IPS DF 19.7 (cell line): ENCODE results near the gene GDNF.
"Not testable (repeated sequence)": the region's sequence is repeated elsewhere in the genome, so short reads cannot be mapped to it uniquely, and the experiment has no call there.

Experiments used
- DNase-seq: peaks from one replicate; pipeline ENCODE4 v3.0.0-alpha.2; 2013; ENCODE audit warnings: low read depth, low spot score

GDNF gene

DNA sequence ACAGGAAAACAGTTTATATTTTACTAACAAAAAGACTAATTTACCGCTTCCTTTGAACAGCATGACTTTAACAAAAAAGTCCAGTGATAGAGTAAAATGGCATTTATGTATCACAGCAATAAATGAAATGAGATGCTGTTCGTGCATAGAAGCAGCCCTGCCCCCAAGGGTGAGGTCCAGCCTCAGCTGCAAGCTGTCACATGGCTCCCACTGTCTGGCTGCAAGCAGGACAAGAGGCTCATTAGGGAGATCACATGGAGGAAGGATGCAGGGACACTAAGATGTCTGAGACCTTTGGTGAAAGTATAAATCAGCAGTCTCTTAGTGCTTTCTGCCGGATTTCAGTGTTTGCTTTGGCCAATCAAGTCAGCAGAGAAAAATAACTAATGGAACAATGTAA is 23.0 kb downstream of the GDNF start:
- DNase-seq: no peak

- DNase-seq: no peak
Measured at GRCh38 chr5:37816331-37816730, 23.5 kb downstream of the GDNF start.

GRCh38 chr5:37815913-37816312 is 23.9 kb downstream of the GDNF start:
- DNase-seq: no peak

DNA sequence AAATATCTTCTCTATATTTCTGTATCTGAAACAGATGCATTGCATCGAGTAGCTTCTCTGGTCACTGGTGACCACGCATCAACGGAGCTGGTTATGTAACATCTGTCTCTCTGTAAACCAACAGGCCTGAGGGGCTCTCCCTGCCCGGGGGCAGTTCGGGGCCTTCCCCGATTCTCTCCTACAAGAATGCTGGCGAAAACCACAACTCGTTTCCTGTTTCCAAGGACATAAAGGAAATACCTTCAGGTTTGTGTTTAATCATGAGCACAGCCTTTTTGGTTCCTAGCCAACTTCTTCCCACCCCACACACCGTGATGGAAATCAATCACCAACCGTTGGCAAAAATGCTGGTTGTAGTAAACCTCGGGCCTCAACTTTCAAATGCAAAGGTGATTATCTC is 25.1 kb downstream of the GDNF start:
- DNase-seq: no peak

DNA sequence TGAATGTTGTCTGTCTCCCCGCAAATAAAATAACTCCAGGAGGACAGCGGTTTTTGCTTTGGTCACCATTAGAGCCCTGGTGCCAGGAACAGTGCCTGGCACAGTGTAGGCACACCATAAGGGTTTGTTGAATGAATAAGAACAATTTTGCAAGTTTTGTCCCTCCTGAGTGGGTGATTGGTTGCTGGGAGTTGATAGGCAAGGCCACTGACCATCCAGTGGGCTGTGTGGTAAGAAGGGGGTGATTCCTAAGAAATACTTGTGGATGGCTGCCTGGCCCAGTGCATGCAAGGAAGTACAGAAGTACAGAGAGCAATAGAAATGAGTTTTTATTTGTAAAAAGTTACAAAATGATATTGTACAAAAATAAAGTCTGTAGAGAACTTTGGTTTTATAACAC is 27.5 kb downstream of the GDNF start:
- no peak for DNase-seq

- DNase-seq: no peak
Measured at GRCh38 chr5:37811866-37812265, 28.0 kb downstream of the GDNF start.

GRCh38 chr5:37810311-37810710 is 29.5 kb downstream of the GDNF start:
- DNase-seq: no peak

DNA sequence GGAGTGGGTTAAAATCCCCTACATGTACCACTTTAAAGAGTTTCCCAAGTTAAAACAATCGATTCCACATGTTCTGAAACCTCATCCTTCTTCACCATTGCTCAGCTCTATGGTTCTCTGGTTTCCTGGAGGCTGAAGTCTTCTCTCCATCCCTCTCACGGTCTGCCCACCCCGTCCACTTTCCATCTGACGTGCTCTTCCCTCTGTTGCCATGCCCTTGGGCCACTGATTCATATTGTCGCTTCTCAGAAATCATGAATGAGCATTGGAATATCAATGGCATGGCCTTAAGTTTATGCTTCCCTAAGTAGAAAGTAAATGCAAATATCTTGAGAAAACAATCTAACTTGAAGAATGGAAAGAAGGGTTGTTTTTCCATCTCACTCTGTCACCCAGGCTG is 30.9 kb downstream of the GDNF start:
- DNase-seq: no peak

DNA sequence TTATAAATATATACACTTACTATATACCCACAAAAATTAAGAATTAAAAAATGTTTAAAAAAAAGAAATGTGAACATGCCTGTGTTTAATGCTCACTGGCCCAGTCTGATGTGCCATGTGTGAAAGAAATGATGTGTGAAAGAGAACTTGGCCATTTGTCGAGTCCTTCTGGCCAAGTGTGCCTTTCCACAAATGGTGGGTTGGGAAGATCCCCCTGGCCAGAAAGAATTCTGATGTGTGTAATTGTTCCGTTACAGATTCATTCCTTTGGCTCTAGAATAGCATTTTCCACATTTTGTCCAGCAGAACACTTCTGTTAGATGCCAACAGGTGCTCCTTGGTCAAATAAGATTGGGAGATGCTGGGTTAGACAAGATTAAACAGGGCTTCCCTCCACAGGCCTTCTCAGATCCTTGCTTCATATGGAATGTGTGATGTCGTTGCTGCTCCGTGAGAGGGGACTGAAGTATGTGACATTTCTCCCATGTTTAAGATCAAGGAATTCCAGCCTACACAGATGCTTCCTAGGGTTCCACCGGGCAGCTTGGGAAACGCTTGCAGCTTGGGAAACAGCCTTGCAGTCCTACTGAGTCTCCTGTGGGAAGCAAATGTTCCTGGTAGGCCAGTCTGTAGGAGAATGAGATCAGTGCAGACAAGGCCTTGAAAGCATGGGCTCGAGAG is 32.1 kb downstream of the GDNF start:
- no peak for DNase-seq

DNA sequence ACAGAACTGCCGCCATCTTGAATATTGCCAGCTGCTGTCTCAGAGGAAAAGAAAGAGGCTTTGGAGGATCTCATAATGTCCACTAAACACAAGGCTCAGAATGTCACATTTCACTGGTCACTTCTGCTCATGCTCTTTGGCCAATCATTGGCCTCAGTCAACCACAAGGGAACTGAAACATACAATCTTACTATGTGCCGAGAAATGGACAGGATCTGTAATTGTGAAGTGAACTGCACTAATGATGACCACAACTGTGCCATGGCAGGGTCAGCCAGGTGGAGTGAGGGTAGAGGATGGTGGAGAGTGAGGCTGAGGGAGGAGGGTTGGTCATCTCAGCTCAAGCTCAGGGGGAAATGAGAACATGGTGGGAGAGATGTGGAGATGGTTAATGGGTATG is 32.8 kb downstream of the GDNF start:
- DNase-seq: no peak

DNA sequence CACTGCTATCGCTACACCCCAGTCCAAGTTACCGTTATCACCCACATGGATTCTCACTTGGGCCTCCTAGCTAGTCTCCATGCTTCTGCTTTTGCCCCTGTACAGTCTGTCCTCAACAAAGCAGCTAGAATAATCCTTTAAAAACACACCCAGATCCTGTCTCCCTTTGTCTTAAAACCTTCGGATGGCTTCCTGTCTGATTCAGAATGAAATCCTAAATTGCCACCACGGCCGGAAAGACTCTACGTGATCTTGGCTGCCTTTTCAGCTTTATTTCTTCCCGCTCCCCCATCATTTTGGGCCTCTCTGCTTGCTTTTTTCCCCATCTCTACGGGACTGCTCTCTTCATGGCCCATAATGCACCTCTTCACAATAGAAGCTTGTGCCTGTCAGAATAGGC is 33.4 kb downstream of the GDNF start:
- DNase-seq: no peak

DNA sequence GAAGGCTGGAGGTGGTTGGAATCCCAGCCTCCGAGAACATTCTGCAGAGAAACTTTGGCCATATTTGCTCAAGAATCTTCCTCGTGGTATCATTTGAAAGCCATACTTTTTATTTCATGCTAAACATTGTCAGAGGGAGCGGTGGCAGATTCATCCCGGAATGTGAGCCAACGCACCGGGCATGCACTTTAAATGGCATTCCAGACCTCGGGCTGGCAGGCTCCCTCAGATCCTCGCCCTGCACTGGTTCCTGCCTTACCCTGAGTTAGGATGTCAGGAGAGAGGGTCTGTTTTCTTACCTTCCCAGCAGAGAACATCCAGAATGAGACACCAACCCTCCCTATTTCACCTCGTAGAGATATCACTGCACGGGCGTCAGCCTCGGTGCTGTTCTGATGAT is 33.8 kb downstream of the GDNF start:
- no peak for DNase-seq

- no peak for DNase-seq
Measured at GRCh38 chr5:37804401-37804800, 35.4 kb downstream of the GDNF start.

DNA sequence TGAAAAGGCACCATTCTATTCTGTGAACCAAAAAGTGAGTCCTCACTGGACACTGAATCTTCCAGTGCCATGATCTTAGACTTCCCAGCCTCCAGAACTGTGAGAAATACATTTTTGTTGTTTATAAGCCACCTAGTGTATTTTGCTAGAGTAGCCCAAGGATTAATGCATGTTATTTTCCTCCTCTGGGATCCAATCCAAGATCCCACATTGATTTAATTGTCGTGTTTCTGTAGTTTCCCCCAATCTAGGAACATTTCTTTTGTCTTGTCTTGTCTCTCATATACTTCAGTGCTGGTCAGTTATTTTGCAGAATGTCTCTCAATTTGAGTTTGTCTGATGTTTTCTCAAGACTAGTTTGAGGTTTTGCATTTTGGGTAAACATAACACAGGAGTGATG is 36.4 kb downstream of the GDNF start:
- no peak for DNase-seq

- no peak for DNase-seq
Measured at GRCh38 chr5:37801521-37801920, 38.3 kb downstream of the GDNF start.

GRCh38 chr5:37799865-37800421 is 39.9 kb downstream of the GDNF start:
- DNase-seq: no peak

DNA sequence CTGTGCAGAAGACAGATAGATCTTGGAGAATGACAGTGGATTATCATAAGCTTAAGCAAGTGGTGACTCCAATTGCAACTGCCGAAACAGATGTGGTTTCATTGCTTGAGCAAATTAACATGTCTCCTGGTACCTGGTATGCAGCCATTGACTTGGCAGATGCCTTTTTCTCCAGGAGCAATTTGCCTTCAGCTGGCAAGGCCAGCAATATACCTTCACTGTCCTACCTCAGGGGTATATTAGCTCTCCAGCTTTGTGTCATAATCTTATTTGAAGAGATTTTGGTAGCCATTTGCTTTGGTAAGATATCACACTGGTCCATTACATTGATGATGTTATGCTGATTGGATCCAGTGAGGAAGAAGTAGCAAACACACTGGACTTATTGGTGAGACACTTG is 43.4 kb downstream of the GDNF start:
- not testable (repeated sequence) for DNase-seq

DNA sequence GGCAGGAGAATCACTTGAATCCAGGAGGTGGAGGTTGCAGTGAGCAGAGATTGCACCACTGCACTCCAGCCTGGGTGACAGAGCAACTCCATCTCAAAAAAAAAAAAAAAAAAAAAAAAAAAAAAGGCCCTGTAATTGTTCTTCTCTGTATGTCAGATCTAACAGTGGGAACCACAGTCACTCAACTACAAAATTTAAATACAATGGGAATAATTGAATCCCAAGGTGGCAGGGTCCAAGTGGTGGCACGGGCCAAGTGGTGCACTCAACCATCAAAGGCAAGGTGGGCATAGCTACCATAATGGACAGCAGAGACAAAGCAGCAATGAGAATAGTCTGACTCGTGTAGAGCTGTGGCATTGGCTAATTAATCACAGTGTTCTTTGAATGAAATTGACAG is 44.5 kb downstream of the GDNF start:
- not testable (repeated sequence) for DNase-seq

DNA sequence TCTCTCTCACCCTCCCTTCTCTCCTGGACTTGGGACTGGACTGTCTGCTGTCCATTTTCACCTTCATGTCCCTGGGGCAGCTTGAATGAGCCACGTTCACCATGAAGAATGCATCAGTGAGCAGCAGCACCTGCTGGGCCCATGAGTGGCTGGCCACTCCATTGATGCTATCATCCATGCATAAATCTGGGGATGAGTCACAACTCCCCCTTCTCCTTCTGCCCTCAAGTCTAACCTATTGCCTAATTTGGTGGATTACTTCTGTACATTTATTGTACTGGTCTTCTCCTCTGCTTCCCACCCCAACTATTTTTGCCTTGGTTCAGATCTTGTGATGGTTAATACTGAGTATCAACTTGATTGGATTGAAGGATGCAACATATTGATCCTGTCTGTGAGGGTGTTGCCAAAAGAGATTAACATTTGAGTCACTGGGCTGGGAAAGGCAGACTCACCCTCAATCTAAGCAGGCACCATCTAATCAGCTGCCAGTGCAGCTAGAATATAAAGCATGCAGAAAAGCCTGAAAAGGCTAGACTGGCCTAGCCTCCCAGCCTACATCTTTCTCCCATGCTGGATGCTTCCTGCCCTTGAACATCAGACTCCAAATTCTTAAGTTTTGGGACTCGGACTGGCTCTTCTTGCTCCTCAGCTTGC is 46.7 kb downstream of the GDNF start:
- DNase-seq: no peak

GRCh38 chr5:37791321-37791720 is 48.5 kb downstream of the GDNF start:
- no peak for DNase-seq

DNA sequence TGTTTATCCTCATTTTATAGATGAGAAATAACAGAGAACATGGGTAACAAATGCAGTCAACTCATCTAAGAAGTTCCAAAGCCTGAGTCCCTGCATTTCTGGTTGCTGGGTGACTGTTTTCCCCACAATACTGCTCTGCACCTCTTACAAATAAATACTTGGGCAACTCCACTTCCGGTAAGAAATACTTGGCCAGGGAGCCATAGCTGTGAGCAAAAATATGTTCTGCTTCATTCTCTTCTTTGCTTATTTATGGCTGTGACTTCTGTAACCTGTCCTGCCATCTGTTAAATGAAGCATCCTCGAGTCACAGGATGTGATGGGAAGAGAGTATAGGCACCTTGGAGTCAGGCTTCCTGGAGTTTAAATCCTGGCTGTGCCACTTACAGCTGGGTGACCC is 49.9 kb downstream of the GDNF start:
- no peak for DNase-seq

- DNase-seq: no peak
Measured at GRCh38 chr5:37787742-37788141, 52.1 kb downstream of the GDNF start.

GRCh38 chr5:37786862-37787519 is 52.9 kb downstream of the GDNF start:
- no peak for DNase-seq
